Measurements from ENCODE around the gene RXYLT1.
"Not testable (repeated sequence)": the region's sequence is repeated elsewhere in the genome, so short reads cannot be mapped to it uniquely, and the experiment has no call there.

Gene RXYLT1, protein sequence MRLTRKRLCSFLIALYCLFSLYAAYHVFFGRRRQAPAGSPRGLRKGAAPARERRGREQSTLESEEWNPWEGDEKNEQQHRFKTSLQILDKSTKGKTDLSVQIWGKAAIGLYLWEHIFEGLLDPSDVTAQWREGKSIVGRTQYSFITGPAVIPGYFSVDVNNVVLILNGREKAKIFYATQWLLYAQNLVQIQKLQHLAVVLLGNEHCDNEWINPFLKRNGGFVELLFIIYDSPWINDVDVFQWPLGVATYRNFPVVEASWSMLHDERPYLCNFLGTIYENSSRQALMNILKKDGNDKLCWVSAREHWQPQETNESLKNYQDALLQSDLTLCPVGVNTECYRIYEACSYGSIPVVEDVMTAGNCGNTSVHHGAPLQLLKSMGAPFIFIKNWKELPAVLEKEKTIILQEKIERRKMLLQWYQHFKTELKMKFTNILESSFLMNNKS

GRCh38 chr12:63779498-63780481 lies at the start of gene RXYLT1:
Gene RXYLT1, plus strand, starts transcription at chr12:63779909. Its CDS starts 52 bp downstream, at chr12:63779961.
- FAIRE-seq: peak; percentile 77
- peak; percentile 92 for DNase-seq (ENCODE audit: extremely low spot score, insufficient read length, low read depth)

GRCh38 chr12:63732779-63733178 lies 46.9 kb upstream of the RXYLT1 start:
- FAIRE-seq: peak; percentile 70
- not testable (repeated sequence) for DNase-seq (ENCODE audit: extremely low spot score, insufficient read length, low read depth)

- not testable (repeated sequence) for DNase-seq (ENCODE audit: extremely low spot score, insufficient read length, low read depth); FAIRE-seq
These were observed 46.1 kb upstream of the RXYLT1 start for GRCh38 chr12:63733585-63733984.

- not testable (repeated sequence) for DNase-seq (ENCODE audit: extremely low spot score, insufficient read length, low read depth); FAIRE-seq
These were observed 39.2 kb upstream of the RXYLT1 start for GRCh38 chr12:63740551-63740950.

DNA sequence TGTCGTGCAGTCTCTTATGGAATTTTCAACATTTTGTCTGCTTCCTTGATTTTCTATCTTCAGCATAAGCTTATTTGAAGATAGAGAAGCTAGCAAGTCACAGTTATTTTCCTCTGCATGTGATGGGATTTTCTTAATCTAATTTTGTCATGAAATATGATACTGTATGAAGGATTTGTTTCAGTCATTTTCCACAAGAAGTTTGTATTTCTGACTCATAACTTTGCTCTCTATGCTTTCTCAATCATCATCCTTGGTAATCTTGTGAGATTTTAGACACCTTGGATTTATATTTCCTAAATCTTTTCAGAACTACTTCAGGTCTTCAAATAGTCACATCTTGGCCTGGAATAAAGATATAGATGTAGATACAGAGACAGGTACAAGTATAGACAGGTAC lies 38.3 kb upstream of the RXYLT1 start:
- not testable (repeated sequence) for DNase-seq (ENCODE audit: extremely low spot score, insufficient read length, low read depth); FAIRE-seq

GRCh38 chr12:63744110-63744509 lies 35.6 kb upstream of the RXYLT1 start:
- not testable (repeated sequence) for DNase-seq (ENCODE audit: extremely low spot score, insufficient read length, low read depth); FAIRE-seq

DNA sequence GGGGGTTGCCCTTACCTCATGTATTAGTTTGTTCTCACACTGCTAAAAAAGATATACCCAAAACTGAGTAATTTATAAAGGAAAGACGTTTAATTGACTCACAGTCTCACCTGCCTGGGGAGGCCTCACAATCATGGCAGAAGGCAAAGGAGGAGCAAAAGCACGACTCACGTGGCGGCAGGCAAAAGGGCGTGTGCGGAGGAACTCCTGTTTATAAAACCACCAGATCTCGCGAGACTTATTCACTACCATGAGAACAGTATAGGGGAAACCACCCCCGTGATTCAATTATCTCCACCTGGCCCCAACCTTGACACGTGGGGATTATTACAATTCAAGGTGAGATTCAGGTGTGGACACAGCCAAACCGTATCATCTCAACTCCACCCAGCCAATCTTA lies 33.2 kb upstream of the RXYLT1 start:
- not testable (repeated sequence) for DNase-seq (ENCODE audit: extremely low spot score, insufficient read length, low read depth); FAIRE-seq

- FAIRE-seq; DNase-seq (ENCODE audit: extremely low spot score, insufficient read length, low read depth): not testable (repeated sequence)
These were observed 32.6 kb upstream of the RXYLT1 start for GRCh38 chr12:63747136-63747535.

DNA sequence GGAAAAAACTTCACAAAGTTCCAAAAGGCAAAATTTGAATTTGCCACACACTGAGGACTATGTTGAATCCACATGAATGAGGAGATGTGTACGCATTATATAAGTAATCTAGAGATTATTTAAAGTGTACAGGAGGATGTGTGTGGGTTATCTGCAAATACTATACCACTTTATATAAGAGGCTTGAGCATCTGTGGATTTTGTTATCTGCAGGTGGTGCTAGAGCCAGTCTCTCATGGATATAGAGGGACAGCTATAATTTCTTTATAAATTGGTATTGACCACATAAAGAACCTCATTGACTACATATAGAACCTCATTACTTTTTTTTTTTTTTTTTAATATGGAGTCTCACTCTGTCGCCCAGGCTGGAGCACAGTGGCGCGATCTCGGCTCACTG lies 32.2 kb upstream of the RXYLT1 start:
- DNase-seq (ENCODE audit: extremely low spot score, insufficient read length, low read depth): no peak
- FAIRE-seq: no peak

GRCh38 chr12:63752283-63752682 lies 27.4 kb upstream of the RXYLT1 start:
- DNase-seq (ENCODE audit: extremely low spot score, insufficient read length, low read depth) (no peak), FAIRE-seq (no peak)

GRCh38 chr12:63752841-63753240 lies 26.9 kb upstream of the RXYLT1 start:
- DNase-seq (ENCODE audit: extremely low spot score, insufficient read length, low read depth) (no peak), FAIRE-seq (no peak)

DNA sequence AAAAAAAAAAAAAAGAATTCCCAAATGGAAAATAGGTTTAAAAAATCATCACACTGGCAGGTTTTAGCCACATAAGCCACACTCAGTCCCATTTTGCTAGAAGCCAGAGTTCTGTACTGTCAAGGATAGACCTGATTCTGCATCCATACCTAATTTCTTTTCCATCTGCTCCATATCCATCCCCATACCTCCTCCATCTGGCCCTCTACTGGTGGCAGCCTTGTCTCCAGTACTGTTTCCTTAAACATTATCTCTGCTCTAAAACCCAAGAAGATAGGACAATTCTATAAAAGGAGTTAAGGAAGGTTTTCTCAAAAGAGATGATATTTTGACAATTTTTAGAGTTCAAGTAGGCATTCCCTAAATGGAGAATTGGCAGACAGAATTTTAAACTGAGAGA lies 26.0 kb upstream of the RXYLT1 start:
- FAIRE-seq (no peak), DNase-seq (ENCODE audit: extremely low spot score, insufficient read length, low read depth) (no peak)

GRCh38 chr12:63764481-63764880 lies 15.2 kb upstream of the RXYLT1 start:
- no peak for FAIRE-seq

DNA sequence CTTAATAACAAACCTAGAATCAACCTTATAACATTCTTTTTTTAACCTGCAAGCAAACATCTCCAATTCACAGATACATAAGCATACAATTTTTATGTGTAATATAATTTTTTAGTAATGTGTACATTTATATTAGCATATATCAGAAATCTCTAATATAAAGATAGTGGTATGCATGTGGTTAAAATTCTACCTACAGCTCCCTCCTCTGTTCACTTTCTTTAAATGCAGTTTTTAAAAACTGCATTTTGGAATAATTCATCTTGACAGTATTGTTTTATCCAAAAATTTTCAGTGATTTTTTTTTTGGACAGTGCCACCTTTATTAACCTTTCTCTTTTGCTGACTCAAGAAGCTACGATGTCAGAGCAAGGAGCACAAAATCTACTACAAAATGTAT lies 13.2 kb upstream of the RXYLT1 start:
- FAIRE-seq (no peak), DNase-seq (ENCODE audit: extremely low spot score, insufficient read length, low read depth) (no peak)

More at GRCh38 chr12:63764481-63764880, 15.2 kb upstream of the RXYLT1 start:
- DNase-seq (ENCODE audit: extremely low spot score, insufficient read length, low read depth): no peak

- FAIRE-seq: no peak
- no peak for DNase-seq (ENCODE audit: extremely low spot score, insufficient read length, low read depth)
These were observed 9.3 kb upstream of the RXYLT1 start for GRCh38 chr12:63770375-63770774.

- FAIRE-seq (no peak), DNase-seq (ENCODE audit: extremely low spot score, insufficient read length, low read depth) (no peak)
These were observed 2.4 kb upstream of the RXYLT1 start for GRCh38 chr12:63777340-63777739.

GRCh38 chr12:63782466-63782865 lies 2.8 kb downstream of the RXYLT1 start:
- DNase-seq (ENCODE audit: extremely low spot score, insufficient read length, low read depth): no peak
- FAIRE-seq: no peak

DNA sequence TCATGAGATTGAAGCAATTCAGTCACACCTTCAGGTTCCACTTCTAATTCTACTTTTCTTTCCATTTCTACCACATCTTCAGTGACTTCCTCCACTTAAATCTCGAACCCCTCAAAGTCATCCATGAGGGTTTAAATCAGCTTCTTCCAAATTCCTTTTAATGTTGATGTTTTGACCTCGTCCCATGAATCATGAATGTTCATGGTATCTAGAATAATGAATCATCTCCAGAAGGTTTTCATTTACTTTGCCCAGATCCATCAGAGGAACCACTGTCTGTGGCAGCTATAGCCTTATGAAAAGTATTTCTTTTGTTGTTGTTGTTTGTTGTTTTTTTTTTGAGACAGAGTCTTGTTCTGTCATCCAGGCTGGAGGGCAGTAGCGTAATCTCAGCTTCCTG lies 7.6 kb downstream of the RXYLT1 start:
- no peak for DNase-seq (ENCODE audit: extremely low spot score, insufficient read length, low read depth)
- FAIRE-seq: no peak

DNA sequence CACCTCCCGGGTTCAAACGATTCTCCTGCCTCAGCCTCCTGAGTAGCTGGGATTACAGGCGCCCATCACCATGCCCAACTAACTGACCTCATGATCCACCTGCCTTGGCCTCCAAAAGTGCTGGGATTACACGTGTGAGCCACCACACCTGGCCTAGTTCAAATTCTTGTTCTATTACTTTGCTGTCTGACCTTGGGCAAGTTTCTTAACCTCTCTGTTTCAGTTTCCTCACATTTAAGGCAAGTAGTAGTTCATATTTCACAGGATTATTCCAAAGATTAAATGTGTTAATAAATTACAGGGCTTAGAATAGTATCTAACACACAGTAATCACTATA lies 10.9 kb downstream of the RXYLT1 start:
- FAIRE-seq (no peak), DNase-seq (ENCODE audit: extremely low spot score, insufficient read length, low read depth) (no peak)

- no peak for DNase-seq (ENCODE audit: extremely low spot score, insufficient read length, low read depth)
- FAIRE-seq: no peak
These were observed 12.6 kb downstream of the RXYLT1 start for GRCh38 chr12:63792338-63792737.
